Muscle layer of duodenum (tissue), 2 donors: ENCODE results near the gene NPM1.
"Not testable (repeated sequence)": the region's sequence is repeated elsewhere in the genome, so short reads cannot be mapped to it uniquely, and the experiment has no call there.

Experiments used
- H3K27ac ChIP-seq: one replicate; pipeline ENCODE4 v1.7.0; 2013; ENCODE audit warnings: mild to moderate bottlenecking, low read length
- H3K27me3 ChIP-seq: one replicate; pipeline ENCODE4 v1.7.0; 2013; ENCODE audit warnings: low read depth, mild to moderate bottlenecking, control low read depth, low read length
- H3K36me3 ChIP-seq, 2 donors: one replicate each; pipeline ENCODE4 v1.7.0; 2013; ENCODE audit warnings: low read length in 2 of 2, control low read depth in 1 of 2, mild to moderate bottlenecking in 1 of 2; ENCODE audit not compliant: insufficient read depth in 2 of 2, control insufficient read depth in 1 of 2
- H3K4me1 ChIP-seq, 2 donors: one replicate each; pipeline ENCODE4 v1.7.0; 2013; ENCODE audit warnings: low read length in 2 of 2, mild to moderate bottlenecking in 2 of 2, control low read depth in 1 of 2, moderate library complexity in 1 of 2; ENCODE audit not compliant: insufficient read depth in 2 of 2, control insufficient read depth in 1 of 2
- H3K4me3 ChIP-seq, 2 donors: one replicate each; pipeline ENCODE4 v1.7.0; 2013; ENCODE audit warnings: low read length in 2 of 2, low read depth in 1 of 2, mild to moderate bottlenecking in 1 of 2
- H3K9me3 ChIP-seq, 2 donors: one replicate each; pipeline ENCODE4 v1.7.0; 2013; ENCODE audit warnings: low read length in 2 of 2, control low read depth in 1 of 2, mild to moderate bottlenecking in 1 of 2; ENCODE audit not compliant: control insufficient read depth in 1 of 2
- donor health status: healthy.

NPM1 gene

GRCh38 chr5:171400169-171400568 is 12.5 kb downstream of the NPM1 start:
- no peak overlapping the region for H3K27ac ChIP-seq
- peaks cover 31 to 41% of the 10 kb centered on the region in 2 donors for H3K36me3 ChIP-seq
- H3K4me1 ChIP-seq: peaks cover 0 to 9% of the 10 kb centered on the region in 2 donors
- H3K9me3 ChIP-seq: no peaks in the 10 kb centered on the region
- no peaks in the 10 kb centered on the region for H3K27me3 ChIP-seq
- no peak overlapping the region for H3K4me3 ChIP-seq

- Histone ChIP-seq H3K36me3 (peaks cover 36 to 38% of the 10 kb centered on the region in 2 donors), H3K9me3 (no peaks in the 10 kb centered on the region), H3K4me3 (no peak overlapping the region), H3K27ac (no peak overlapping the region), H3K27me3 (no peaks in the 10 kb centered on the region), H3K4me1 (peaks cover 0 to 9% of the 10 kb centered on the region in 2 donors)
Measured at GRCh38 chr5:171401167-171401947, 13.7 kb downstream of the NPM1 start.

DNA sequence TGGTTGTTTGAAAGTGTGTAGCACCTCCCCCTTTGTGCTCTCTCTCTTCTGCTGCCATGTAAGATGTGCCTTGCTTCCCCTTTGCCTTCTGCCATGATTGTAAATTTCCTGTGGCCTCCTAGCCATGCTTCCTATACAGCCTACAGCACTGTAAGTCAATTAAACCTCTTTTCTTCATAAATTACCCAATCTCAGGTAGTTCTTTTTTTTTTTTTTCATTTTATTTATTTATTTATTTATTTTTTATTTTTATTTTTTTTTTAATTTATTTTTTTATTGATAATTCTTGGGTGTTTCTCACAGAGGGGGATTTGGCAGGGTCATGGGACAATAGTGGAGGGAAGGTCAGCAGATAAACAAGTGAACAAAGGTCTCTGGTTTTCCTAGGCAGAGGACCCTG is 15.1 kb downstream of the NPM1 start:
- H3K36me3 ChIP-seq: peaks cover 28 to 39% of the 10 kb centered on the region in 2 donors
- H3K4me3 ChIP-seq, H3K27me3 ChIP-seq: not testable (repeated sequence)

GRCh38 chr5:171405615-171406014 is 18.0 kb downstream of the NPM1 start:
- Histone ChIP-seq H3K36me3 (peaks cover 28 to 39% of the 10 kb centered on the region in 2 donors), H3K9me3 (no peaks in the 10 kb centered on the region), H3K4me1 (peaks cover 0 to 13% of the 10 kb centered on the region in 2 donors), H3K4me3 (no peak overlapping the region), H3K27me3 (no peaks in the 10 kb centered on the region), H3K27ac (no peak overlapping the region)

More for the DNA sequence above, 15.1 kb downstream of the NPM1 start:
- not testable (repeated sequence) for H3K4me1 ChIP-seq, H3K27ac ChIP-seq, H3K9me3 ChIP-seq

GRCh38 chr5:171407234-171407633 is 19.6 kb downstream of the NPM1 start:
- H3K4me3 ChIP-seq: no peak overlapping the region
- H3K4me1 ChIP-seq: peaks cover 0 to 13% of the 10 kb centered on the region in 2 donors
- no peaks in the 10 kb centered on the region for H3K9me3 ChIP-seq
- peaks cover 26 to 38% of the 10 kb centered on the region in 2 donors for H3K36me3 ChIP-seq
- no peaks in the 10 kb centered on the region for H3K27me3 ChIP-seq
- H3K27ac ChIP-seq: no peak overlapping the region

DNA sequence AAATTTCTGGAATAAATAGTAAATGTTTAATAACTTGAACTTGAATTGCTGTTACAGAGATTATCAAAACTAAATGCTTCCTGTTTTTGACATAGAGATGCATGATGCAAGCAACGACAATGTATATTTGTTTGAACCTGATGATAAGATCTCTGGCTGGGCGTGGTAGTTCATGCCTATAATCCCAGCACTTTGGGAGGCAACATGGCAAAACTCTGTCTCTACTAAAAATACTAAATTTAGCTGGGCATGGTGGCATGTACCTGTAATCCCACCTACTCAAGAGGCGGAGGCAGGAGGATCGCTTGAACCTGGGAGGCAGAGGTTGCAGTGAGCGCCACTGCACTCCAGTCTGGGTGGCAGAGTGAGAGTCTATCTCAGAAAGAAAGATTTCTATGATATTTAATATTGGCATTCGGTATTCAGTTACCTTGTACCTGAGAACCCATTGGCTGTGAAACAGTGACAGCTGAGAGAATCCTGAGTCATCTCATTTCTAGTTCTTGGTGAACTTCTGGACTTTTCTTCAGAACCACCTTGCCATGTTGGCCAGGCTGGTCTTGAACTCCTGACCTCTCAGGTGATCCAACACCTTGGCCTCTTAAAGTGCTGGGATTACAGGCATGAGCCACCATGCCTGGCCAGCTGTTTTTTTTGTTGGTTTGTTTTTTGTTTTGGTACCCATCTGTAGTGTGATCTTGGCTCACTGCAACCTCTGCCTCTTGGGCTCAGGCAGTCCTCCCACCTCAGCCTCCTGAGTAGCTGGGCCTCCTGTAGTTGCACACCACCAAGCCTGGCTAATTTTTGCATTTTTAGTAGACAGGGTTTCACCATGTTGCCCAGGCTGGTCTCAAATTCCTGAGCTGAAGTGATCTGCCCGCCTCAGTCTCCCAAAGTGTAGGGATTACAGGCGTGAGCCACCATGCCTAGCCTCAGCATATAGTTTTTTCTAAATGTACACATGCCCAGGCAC is 21.8 kb downstream of the NPM1 start:
- Histone ChIP-seq H3K27me3 (no peaks in the 10 kb centered on the region), H3K4me3 (no peak overlapping the region), H3K27ac (no peak overlapping the region), H3K9me3 (no peaks in the 10 kb centered on the region), H3K4me1 (peaks cover 0 to 13% of the 10 kb centered on the region in 2 donors), H3K36me3 (peaks cover 37 to 51% of the 10 kb centered on the region in 2 donors)

GRCh38 chr5:171410181-171410580 is 22.5 kb downstream of the NPM1 start:
- Histone ChIP-seq H3K4me1 (peaks cover 0 to 13% of the 10 kb centered on the region in 2 donors), H3K4me3 (no peak overlapping the region), H3K27ac (no peak overlapping the region), H3K36me3 (peaks cover 37 to 49% of the 10 kb centered on the region in 2 donors), H3K27me3 (no peaks in the 10 kb centered on the region), H3K9me3 (no peaks in the 10 kb centered on the region)

DNA sequence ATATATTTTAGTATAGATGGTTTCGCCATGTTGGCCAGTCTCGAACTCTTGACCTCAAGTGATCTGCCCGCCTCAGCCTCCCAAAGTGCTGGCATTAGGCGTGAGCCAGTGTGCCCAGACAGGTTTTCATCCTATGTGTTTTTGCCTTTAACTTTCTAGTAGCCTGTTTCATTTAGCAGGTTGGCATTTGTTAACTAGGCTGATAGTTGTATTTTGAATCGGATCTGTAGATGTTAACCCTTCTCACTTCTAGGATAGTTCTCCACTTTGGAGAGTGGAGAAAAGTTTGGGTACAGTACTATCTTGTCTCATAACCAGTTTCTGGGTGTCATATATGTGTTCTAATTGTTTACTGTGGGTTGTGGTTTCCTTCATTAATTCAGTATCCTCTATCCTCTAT is 24.5 kb downstream of the NPM1 start:
- peaks cover 0 to 13% of the 10 kb centered on the region in 2 donors for H3K4me1 ChIP-seq
- H3K27ac ChIP-seq: no peak overlapping the region
- H3K9me3 ChIP-seq: no peaks in the 10 kb centered on the region
- H3K36me3 ChIP-seq: peaks cover 27 to 31% of the 10 kb centered on the region in 2 donors
- no peak overlapping the region for H3K4me3 ChIP-seq
- H3K27me3 ChIP-seq: no peaks in the 10 kb centered on the region

- Histone ChIP-seq H3K4me3 (no peak overlapping the region), H3K4me1 (peaks cover 0 to 14% of the 10 kb centered on the region in 2 donors), H3K27me3 (no peaks in the 10 kb centered on the region), H3K27ac (no peak overlapping the region), H3K9me3 (no peaks in the 10 kb centered on the region), H3K36me3 (peaks cover 22 to 27% of the 10 kb centered on the region in 2 donors)
Measured at GRCh38 chr5:171413153-171413910, 25.7 kb downstream of the NPM1 start.

DNA sequence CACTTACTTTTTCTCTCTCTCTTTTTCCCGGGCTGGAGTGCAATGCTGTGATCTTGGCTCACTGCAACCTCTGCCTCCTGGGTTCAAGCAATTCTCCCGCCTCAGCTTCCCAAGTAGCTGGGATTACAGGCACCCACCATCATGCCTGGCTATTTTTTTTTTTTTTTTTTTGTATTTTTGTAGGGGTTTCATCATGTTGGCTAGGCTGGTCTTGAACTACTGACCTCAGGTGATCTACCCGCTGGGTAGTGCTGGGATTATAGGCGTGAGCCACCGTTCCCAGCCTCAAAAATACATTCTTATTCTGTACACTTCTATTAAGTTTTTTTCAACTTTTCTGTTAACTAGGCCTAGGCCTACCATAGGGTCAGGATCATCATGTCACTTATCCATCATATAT is 26.3 kb downstream of the NPM1 start:
- Histone ChIP-seq H3K36me3 (peaks cover 16 to 27% of the 10 kb centered on the region in 2 donors), H3K4me1 (peaks cover 0 to 17% of the 10 kb centered on the region in 2 donors)
- not testable (repeated sequence) for H3K4me3 ChIP-seq, H3K27ac ChIP-seq, H3K9me3 ChIP-seq, H3K27me3 ChIP-seq
